Kidney tubule cell (primary cell): ENCODE results near the gene CHST11.
A peak's percentile ranks its signal among the peaks of the same experiment; 100 is the strongest.
"Not testable (repeated sequence)": the region's sequence is repeated elsewhere in the genome, so short reads cannot be mapped to it uniquely, and the experiment has no call there.

Experiments used
- DNase-seq: peaks from one replicate; pipeline ENCODE4 v3.0.0-alpha.2; 2018; ENCODE audit warnings: low spot score

Gene CHST11

GRCh38 chr12:104764225-104765091 is 307.7 kb downstream of the CHST11 start:
- DNase-seq: no peak

- DNase-seq: no peak
Measured at GRCh38 chr12:104767261-104767660, 310.5 kb downstream of the CHST11 start.

GRCh38 chr12:104768033-104768432 is 311.3 kb downstream of the CHST11 start:
- DNase-seq: no peak

GRCh38 chr12:104769144-104769561 is 312.4 kb downstream of the CHST11 start:
- no peak for DNase-seq

GRCh38 chr12:104772336-104772735 is 315.6 kb downstream of the CHST11 start:
- no peak for DNase-seq

- DNase-seq: no peak
Measured at GRCh38 chr12:104775731-104776231, 319.0 kb downstream of the CHST11 start.

- no peak for DNase-seq
Measured at GRCh38 chr12:104779134-104779533, 322.4 kb downstream of the CHST11 start.

GRCh38 chr12:104782296-104782695 is 325.5 kb downstream of the CHST11 start:
- no peak for DNase-seq

- DNase-seq: no peak
Measured at GRCh38 chr12:104784592-104784991, 327.8 kb downstream of the CHST11 start.

- no peak for DNase-seq
Measured at GRCh38 chr12:104785886-104786285, 329.1 kb downstream of the CHST11 start.

- no peak for DNase-seq
Measured at GRCh38 chr12:104786352-104786751, 329.6 kb downstream of the CHST11 start.

- no peak for DNase-seq
Measured at GRCh38 chr12:104788840-104789271, 332.1 kb downstream of the CHST11 start.

- peak; percentile 37 for DNase-seq
Measured at GRCh38 chr12:104790296-104791125, 333.8 kb downstream of the CHST11 start.

GRCh38 chr12:104792570-104792969 is 335.8 kb downstream of the CHST11 start:
- DNase-seq: peak; percentile 82

GRCh38 chr12:104793285-104793684 is 336.5 kb downstream of the CHST11 start:
- peak; percentile 6 for DNase-seq

GRCh38 chr12:104793968-104794367 is 337.2 kb downstream of the CHST11 start:
- DNase-seq: no peak

GRCh38 chr12:104796475-104796862 is 339.7 kb downstream of the CHST11 start:
- no peak for DNase-seq

GRCh38 chr12:104799458-104799857 is 342.7 kb downstream of the CHST11 start:
- DNase-seq: no peak

- no peak for DNase-seq
Measured at GRCh38 chr12:104801005-104801404, 344.3 kb downstream of the CHST11 start.

- no peak for DNase-seq
Measured at GRCh38 chr12:104801427-104801826, 344.7 kb downstream of the CHST11 start.

- DNase-seq: no peak
Measured at GRCh38 chr12:104802208-104802607, 345.5 kb downstream of the CHST11 start.

- peak; percentile 84 for DNase-seq
Measured at GRCh38 chr12:104805186-104805585, 348.4 kb downstream of the CHST11 start.

- DNase-seq: not testable (repeated sequence)
Measured at GRCh38 chr12:104806194-104806593, 349.4 kb downstream of the CHST11 start.
